Keratinocyte (primary cell): ENCODE measurements around the gene SYDE2. TPM values are rescaled to one million over a fixed set of nuclear protein-coding genes. Genes with fewer than 3 reads are reported as not detected.

ENCODE experiments used
- DNase-seq: peaks from one replicate; pipeline ENCODE4 v3.0.0-alpha.2; 2011; ENCODE audit warnings: low read depth, missing footprints, low spot score
- FAIRE-seq: peaks from 2 replicates; lab custom pipeline; 2011; peaks lifted over from hg19 to GRCh38; lab: Jason Lieb, UNC
- H2AFZ ChIP-seq: 2 replicates; pipeline ENCODE4 v1.6.0; 2012; ENCODE audit warnings: low read length, control low read depth, inconsistent platforms; ENCODE audit not compliant: control insufficient read depth
- H3K27ac ChIP-seq: 2 replicates; pipeline ENCODE4 v1.5.1; 2011; ENCODE audit warnings: low read length; ENCODE audit not compliant: control insufficient read depth, insufficient read depth
- H3K27me3 ChIP-seq: 3 replicates; pipeline ENCODE4 v1.6.0; 2011; ENCODE audit warnings: low read length; ENCODE audit not compliant: control insufficient read depth, insufficient read depth; ENCODE audit errors: extremely low read depth
- H3K36me3 ChIP-seq, 2 experiments: 2 replicates in 1 of 2; 3 replicates in 1 of 2; pipeline ENCODE4 v1.5.1; 2011; ENCODE audit warnings: low read length in 2 of 2, mild to moderate bottlenecking in 1 of 2; ENCODE audit not compliant: control insufficient read depth in 2 of 2, insufficient read depth in 2 of 2; ENCODE audit errors: extremely low read depth in 1 of 2
- H3K4me1 ChIP-seq: 3 replicates; pipeline ENCODE4 v1.5.1; 2011; ENCODE audit warnings: low read length; ENCODE audit not compliant: control insufficient read depth, insufficient read depth; ENCODE audit errors: extremely low read depth
- H3K4me2 ChIP-seq: 3 replicates; pipeline ENCODE4 v1.6.0; 2011; ENCODE audit warnings: low read depth, low read length; ENCODE audit not compliant: control insufficient read depth, insufficient read depth; ENCODE audit errors: extremely low read depth
- H3K4me3 ChIP-seq, 3 experiments: fragments of 200-600 bp in 1 of 3; sonication (generic) in 1 of 3; 2 replicates in 2 of 3; 3 replicates in 1 of 3; pipeline ENCODE4 v1.5.1; 2011 to 2016; ENCODE audit warnings: low read length in 3 of 3, mild to moderate bottlenecking in 3 of 3, control low read depth in 2 of 3, inconsistent platforms in 1 of 3, low read depth in 1 of 3, mixed read lengths in 1 of 3, mixed run types in 1 of 3, moderate library complexity in 1 of 3; ENCODE audit not compliant: control insufficient read depth in 2 of 3, insufficient read depth in 2 of 3; ENCODE audit errors: extremely low read depth in 1 of 3
- H3K79me2 ChIP-seq: 2 replicates; pipeline ENCODE4 v1.6.0; 2012; ENCODE audit warnings: low read length; ENCODE audit not compliant: control insufficient read depth, insufficient read depth
- H3K9ac ChIP-seq: 3 replicates; pipeline ENCODE4 v1.6.0; 2011; ENCODE audit warnings: low read length; ENCODE audit not compliant: control insufficient read depth, insufficient read depth; ENCODE audit errors: extremely low read depth
- H3K9me1 ChIP-seq: 3 replicates; pipeline ENCODE4 v1.6.0; 2011; ENCODE audit warnings: low read length; ENCODE audit not compliant: control insufficient read depth, insufficient read depth; ENCODE audit errors: extremely low read depth
- H3K9me3 ChIP-seq: 2 replicates; pipeline ENCODE4 v1.5.1; 2012; ENCODE audit warnings: low read depth, low read length; ENCODE audit not compliant: control insufficient read depth
- H4K20me1 ChIP-seq: 3 replicates; pipeline ENCODE4 v1.6.0; 2011; ENCODE audit warnings: low read length; ENCODE audit not compliant: control insufficient read depth, insufficient read depth; ENCODE audit errors: extremely low read depth
- CTCF ChIP-seq, 3 experiments: IDR thresholded peaks in 1 of 3; conservative IDR thresholded peaks in 1 of 3; optimal IDR thresholded peaks in 1 of 3; 2 replicates in 2 of 3; 3 replicates in 1 of 3; pipeline versions ENCODE3 to v1.5.1; 2011; ENCODE audit warnings: low read length in 3 of 3, mild to moderate bottlenecking in 3 of 3, moderate library complexity in 2 of 3, control low read depth in 1 of 3, inconsistent platforms in 1 of 3; ENCODE audit not compliant: insufficient read depth in 2 of 3; ENCODE audit errors: extremely low read depth in 1 of 3
- EZH2 ChIP-seq: IDR thresholded peaks from one replicate; pipeline ENCODE4 v1.6.1; 2012; ENCODE audit warnings: inconsistent platforms, mild to moderate bottlenecking, low read length, moderate library complexity
- dilution Hi-C: fragments of 300-500 bp; cut with MboI; formaldehyde crosslinking; loops from one replicate; pipeline ENCODE4 v1.7.0; 2020; ENCODE audit warnings: low sequenced_read_pairs; ENCODE audit not compliant: extremely low pct_ligation_motif_present
- polyA plus RNA-seq, 5 experiments: library from polyadenylated mRNA; depleted of rRNA in 3 of 5; stranded (reverse) in 3 of 5; stranded (forward) in 1 of 5; unstranded in 1 of 5; fragments of >200 nt; gene quantifications; 1 replicate in 1 of 5; 2 replicates in 3 of 5; 3 replicates in 1 of 5; pipeline versions ENCODE4 v1.2.1 to v1.2.3, GENCODE V29; 2011 to 2012; ENCODE audit warnings: missing spikeins in 2 of 5, low read depth in 1 of 5, low replicate concordance in 1 of 5

SYDE2 gene
- polyA plus RNA-seq, 1 donor (not counting 4 experiments of a cell fraction or from before 2014, with no cell fraction given) = 1.7 TPM

GRCh38 chr1:85182700-85183099, 18.1 kb downstream of the SYDE2 start:
- no peak overlapping the region for H3K27ac ChIP-seq

GRCh38 chr1:85180869-85181268, 19.9 kb downstream of the SYDE2 start:
- Histone ChIP-seq H3K9me1 (no peaks in the 10 kb centered on the region), H3K4me3 (no peak overlapping the region), H3K79me2 (peaks cover 2% of the 10 kb centered on the region), H3K27me3 (no peaks in the 10 kb centered on the region), H3K4me2 (no peak overlapping the region), H3K9me3 (no peaks in the 10 kb centered on the region), H2AFZ (no peak overlapping the region), H3K27ac (no peak overlapping the region), H4K20me1 (no peaks in the 10 kb centered on the region), H3K4me1 (no peaks in the 10 kb centered on the region), H3K36me3 (peaks cover 0 to 3% of the 10 kb centered on the region in 2 experiments), H3K9ac (no peak overlapping the region)
- TF ChIP-seq EZH2 (no peak), CTCF (optimal IDR thresholded peaks at IDR 0.05 in 1 of 3, IDR thresholded peaks at IDR 0.05 in 1 of 3, conservative IDR thresholded peaks at IDR 0.05 in 1 of 3; ENCODE audit: extremely low read depth in 1 of 3, insufficient read depth in 2 of 3, low read length in 3 of 3) (no peak)
- no peak for FAIRE-seq
- no peak for DNase-seq
- dilution Hi-C loops = no loop called here

More at GRCh38 chr1:85182700-85183099, 18.1 kb downstream of the SYDE2 start:
- no peak for FAIRE-seq
- H3K27me3 ChIP-seq = no peaks in the 10 kb centered on the region
- H3K36me3 ChIP-seq = peaks cover 0 to 3% of the 10 kb centered on the region in 2 experiments
- no peaks in the 10 kb centered on the region for H3K9me3 ChIP-seq
- TF ChIP-seq EZH2 (no peak), CTCF (optimal IDR thresholded peaks at IDR 0.05 in 1 of 3, IDR thresholded peaks at IDR 0.05 in 1 of 3, conservative IDR thresholded peaks at IDR 0.05 in 1 of 3; ENCODE audit: extremely low read depth in 1 of 3, insufficient read depth in 2 of 3, low read length in 3 of 3) (no peak)
- no peaks in the 10 kb centered on the region for H3K4me1 ChIP-seq
- H4K20me1 ChIP-seq = no peaks in the 10 kb centered on the region
- no peak for DNase-seq
- no peak overlapping the region for H3K9ac ChIP-seq
- dilution Hi-C loops = no loop called here
- H2AFZ ChIP-seq = no peak overlapping the region
- peaks cover 2% of the 10 kb centered on the region for H3K79me2 ChIP-seq
- H3K4me2 ChIP-seq = no peak overlapping the region
- H3K4me3 ChIP-seq = no peak overlapping the region
- no peaks in the 10 kb centered on the region for H3K9me1 ChIP-seq
